Esophagus muscularis mucosa (tissue), 4 donors: ENCODE data around the gene TGFBRAP1. TPM values are rescaled to one million over a fixed set of nuclear protein-coding genes. Genes with fewer than 3 reads are reported as not detected.
"Not testable (repeated sequence)": the region's sequence is repeated elsewhere in the genome, so short reads cannot be mapped to it uniquely, and the experiment has no call there.

ENCODE experiments used
- DNase-seq: peaks from one replicate; pipeline ENCODE4 v3.0.0-alpha.2; 2017; ENCODE audit errors: extremely low spot score
- H3K27ac ChIP-seq, 4 donors: fragments of 200-600 bp; sonication (generic); replicated peaks in 1 of 4; 1 replicate in 3 of 4; 2 replicates in 1 of 4; pipeline ENCODE4 v1.5.1; 2016 to 2019; ENCODE audit warnings: mild to moderate bottlenecking in 1 of 4
- H3K27me3 ChIP-seq, 4 donors: fragments of 200-600 bp; sonication (generic); one replicate each; pipeline versions ENCODE4 v1.5.1 to v1.6.0; 2016 to 2019
- H3K36me3 ChIP-seq, 4 donors: fragments of 200-600 bp; sonication (generic); one replicate each; pipeline ENCODE4 v1.5.1; 2016 to 2019
- H3K4me1 ChIP-seq, 4 donors: fragments of 200-600 bp; sonication (generic); one replicate each; pipeline ENCODE4 v1.5.1; 2016 to 2019
- H3K4me3 ChIP-seq, 4 donors: fragments of 200-600 bp; sonication (generic); 1 replicate in 2 of 4; 2 replicates in 2 of 4; pipeline ENCODE4 v1.5.1; 2016 to 2019; ENCODE audit warnings: mild to moderate bottlenecking in 4 of 4, moderate library complexity in 1 of 4
- H3K9me3 ChIP-seq, 4 donors: fragments of 200-600 bp; sonication (generic); 1 replicate in 3 of 4; 2 replicates in 1 of 4; pipeline ENCODE4 v1.5.1; 2016 to 2019
- EP300 ChIP-seq: sonication (generic); formaldehyde crosslinking; IDR thresholded peaks from one replicate; pipeline ENCODE4 v1.6.1; 2017; ENCODE audit warnings: antibody characterized with exemption
- POLR2A ChIP-seq: fragments of 450-650 bp; IDR thresholded peaks from one replicate; pipeline ENCODE4 v1.6.1; 2017; ENCODE audit warnings: antibody characterized with exemption, moderate library complexity, mild to moderate bottlenecking, low read depth
- POLR2AphosphoS5 ChIP-seq, 2 donors: sonication (generic); formaldehyde crosslinking; IDR thresholded peaks; one replicate each; pipeline ENCODE4 v1.6.1; 2017; ENCODE audit warnings: antibody characterized with exemption in 2 of 2
- WGBS: methylation state at CpG from one replicate; pipeline ENCODE4 v1.1.5; 2018; 5-methylcytosine and 5-hydroxymethylcytosine counted together
- intact Hi-C: fragments of 100-400 bp; cut with DNase I; formaldehyde crosslinking; loops from one replicate; pipeline ENCODE4 v1.15.1; 2023
- total RNA-seq, 4 donors: library from RNA; depleted of rRNA; stranded (reverse); fragments of >200 nt; gene quantifications; one replicate each; pipeline versions ENCODE4 v1.1.0 to v1.2.1, GENCODE V29; 2016
- TF ChIP-seq, protein P1 (sequence below), 3 experiments: fragments of 200-600 bp in 2 of 3; fragments of 450-650 bp in 1 of 3; sonication (generic) in 2 of 3; IDR thresholded peaks; one replicate each; pipeline ENCODE4 v1.5.1; 2017 to 2019; ENCODE audit warnings: antibody characterized with exemption in 3 of 3, mild to moderate bottlenecking in 2 of 3, moderate library complexity in 1 of 3

The TGFBRAP1 gene
- total RNA-seq, 4 donors from 2014 or later = 20.8 to 34.4 (median 27.9) TPM

DNA sequence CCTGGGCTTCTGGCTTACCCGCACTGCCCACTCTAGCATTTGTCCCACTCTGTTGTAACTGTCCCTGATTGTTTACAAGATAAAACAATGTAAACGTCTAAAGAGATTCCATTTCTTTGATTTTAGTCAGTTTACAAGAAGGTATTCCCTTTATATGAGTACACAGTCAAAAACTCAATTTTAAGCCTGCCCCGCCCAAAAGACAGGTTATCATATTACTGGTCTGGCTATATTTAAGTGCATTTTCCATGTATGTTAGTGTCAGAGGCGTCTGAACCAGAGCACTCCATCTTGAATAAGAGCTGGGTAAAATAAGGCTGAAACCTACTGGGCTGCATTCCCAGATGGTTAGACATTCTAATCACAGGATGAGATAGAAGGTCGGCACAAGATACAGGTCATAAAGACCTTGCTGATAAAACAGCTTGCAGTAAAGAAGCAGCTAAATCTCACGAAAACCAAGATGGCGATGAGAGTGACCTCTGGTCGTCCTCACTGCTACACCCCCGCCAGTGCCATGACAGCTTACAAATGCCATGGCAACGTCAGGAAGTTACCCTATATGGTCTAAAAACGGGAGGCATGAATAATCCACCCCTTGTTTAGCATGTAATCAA is 73.0 kb downstream of the TGFBRAP1 start:
- H3K36me3 ChIP-seq = no peaks in the 10 kb centered on the region
- TF ChIP-seq, protein P1, sequence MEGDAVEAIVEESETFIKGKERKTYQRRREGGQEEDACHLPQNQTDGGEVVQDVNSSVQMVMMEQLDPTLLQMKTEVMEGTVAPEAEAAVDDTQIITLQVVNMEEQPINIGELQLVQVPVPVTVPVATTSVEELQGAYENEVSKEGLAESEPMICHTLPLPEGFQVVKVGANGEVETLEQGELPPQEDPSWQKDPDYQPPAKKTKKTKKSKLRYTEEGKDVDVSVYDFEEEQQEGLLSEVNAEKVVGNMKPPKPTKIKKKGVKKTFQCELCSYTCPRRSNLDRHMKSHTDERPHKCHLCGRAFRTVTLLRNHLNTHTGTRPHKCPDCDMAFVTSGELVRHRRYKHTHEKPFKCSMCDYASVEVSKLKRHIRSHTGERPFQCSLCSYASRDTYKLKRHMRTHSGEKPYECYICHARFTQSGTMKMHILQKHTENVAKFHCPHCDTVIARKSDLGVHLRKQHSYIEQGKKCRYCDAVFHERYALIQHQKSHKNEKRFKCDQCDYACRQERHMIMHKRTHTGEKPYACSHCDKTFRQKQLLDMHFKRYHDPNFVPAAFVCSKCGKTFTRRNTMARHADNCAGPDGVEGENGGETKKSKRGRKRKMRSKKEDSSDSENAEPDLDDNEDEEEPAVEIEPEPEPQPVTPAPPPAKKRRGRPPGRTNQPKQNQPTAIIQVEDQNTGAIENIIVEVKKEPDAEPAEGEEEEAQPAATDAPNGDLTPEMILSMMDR (IDR thresholded peaks at IDR 0.05) = no peak
- TF ChIP-seq EP300 = no peak
- no peak for TF ChIP-seq POLR2A
- no peak for TF ChIP-seq POLR2AphosphoS5 (IDR thresholded peaks at IDR 0.05)
- H3K4me3 ChIP-seq = no peak overlapping the region
- no peak for DNase-seq
- H3K27ac ChIP-seq = no peak overlapping the region
- H3K4me1 ChIP-seq = no peaks in the 10 kb centered on the region
- H3K27me3 ChIP-seq = no peaks in the 10 kb centered on the region
- 85% methylated on average over 11 of the region's 11 CpGs for WGBS
- intact Hi-C loops = no loop called here
- no peaks in the 10 kb centered on the region for H3K9me3 ChIP-seq

DNA sequence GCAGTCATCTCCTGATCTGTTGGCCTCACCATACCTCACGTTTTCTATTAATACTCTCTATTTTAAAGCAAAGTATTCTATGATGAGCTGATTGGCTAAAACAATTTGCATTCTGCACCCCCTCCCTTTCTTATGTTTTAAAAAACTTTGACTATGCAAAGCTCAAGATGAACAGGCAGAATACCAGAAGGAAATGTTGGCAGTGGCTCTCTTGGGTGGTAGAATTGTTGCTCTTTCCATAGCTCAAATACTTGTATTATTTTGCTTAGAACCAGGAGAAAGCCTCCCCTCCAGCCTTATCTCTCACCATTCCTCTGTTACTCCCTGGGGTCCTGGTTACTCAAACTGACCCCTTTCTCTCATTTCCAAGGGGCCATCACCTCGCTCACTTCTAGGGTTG is 73.6 kb downstream of the TGFBRAP1 start:
- no peak for TF ChIP-seq POLR2A
- TF ChIP-seq, protein P1 (IDR thresholded peaks at IDR 0.05) = no peak
- TF ChIP-seq POLR2AphosphoS5 (IDR thresholded peaks at IDR 0.05) = no peak
- H3K27me3 ChIP-seq = no peaks in the 10 kb centered on the region
- H3K36me3 ChIP-seq = no peaks in the 10 kb centered on the region
- no peak overlapping the region for H3K27ac ChIP-seq
- whole genome bisulfite sequencing = 83% methylated on average over 2 of the region's 2 CpGs
- H3K4me1 ChIP-seq = no peaks in the 10 kb centered on the region
- no peak overlapping the region for H3K4me3 ChIP-seq
- no peak for DNase-seq
- no peaks in the 10 kb centered on the region for H3K9me3 ChIP-seq
- intact Hi-C loops = no loop called here

DNA sequence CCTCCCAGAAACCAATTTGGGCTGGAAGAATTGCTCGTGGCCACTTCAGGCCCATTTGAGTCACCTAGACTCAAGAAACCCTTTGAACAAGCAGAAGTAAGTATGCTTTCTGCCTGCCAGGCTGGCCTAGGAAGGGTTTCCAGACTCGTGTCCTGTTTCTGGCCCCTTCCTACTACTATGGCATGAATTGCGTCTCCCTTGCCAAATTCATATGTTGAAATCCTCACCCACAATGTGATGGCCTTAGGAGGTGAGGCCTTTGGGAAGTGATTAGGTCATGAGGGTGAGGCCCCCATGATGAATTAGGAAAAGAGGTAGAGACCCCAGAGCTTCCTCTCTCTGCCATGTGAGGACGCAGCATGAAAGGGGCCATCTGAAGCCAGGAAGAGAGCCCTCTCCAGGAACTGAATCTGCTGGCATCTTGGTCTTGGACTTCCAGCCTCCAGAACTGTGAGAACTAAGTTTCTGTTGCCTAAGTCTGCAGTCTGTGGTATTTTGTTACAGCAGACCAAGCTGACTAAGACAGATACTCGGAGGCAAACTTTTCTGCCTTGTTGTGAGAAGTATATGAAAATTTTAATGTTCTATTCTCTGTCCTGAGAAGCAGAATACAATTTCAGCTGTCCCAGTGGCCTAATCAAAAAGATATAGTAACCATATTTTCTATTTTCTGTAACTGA is 74.9 kb downstream of the TGFBRAP1 start:
- peaks cover 0 to 5% (median 2%) of the 10 kb centered on the region in 4 donors for H3K4me1 ChIP-seq
- no peak overlapping the region for H3K27ac ChIP-seq
- H3K36me3 ChIP-seq = no peaks in the 10 kb centered on the region
- 79% methylated on average over 5 of the region's 5 CpGs for WGBS
- TF ChIP-seq EP300 (no peak), POLR2A (no peak), POLR2AphosphoS5 (IDR thresholded peaks at IDR 0.05) (no peak)
- TF ChIP-seq, protein P1 (IDR thresholded peaks at IDR 0.05) = no peak
- no peaks in the 10 kb centered on the region for H3K9me3 ChIP-seq
- DNase-seq = no peak
- intact Hi-C loops = no loop called here
- H3K27me3 ChIP-seq = no peaks in the 10 kb centered on the region
- no peak overlapping the region for H3K4me3 ChIP-seq

DNA sequence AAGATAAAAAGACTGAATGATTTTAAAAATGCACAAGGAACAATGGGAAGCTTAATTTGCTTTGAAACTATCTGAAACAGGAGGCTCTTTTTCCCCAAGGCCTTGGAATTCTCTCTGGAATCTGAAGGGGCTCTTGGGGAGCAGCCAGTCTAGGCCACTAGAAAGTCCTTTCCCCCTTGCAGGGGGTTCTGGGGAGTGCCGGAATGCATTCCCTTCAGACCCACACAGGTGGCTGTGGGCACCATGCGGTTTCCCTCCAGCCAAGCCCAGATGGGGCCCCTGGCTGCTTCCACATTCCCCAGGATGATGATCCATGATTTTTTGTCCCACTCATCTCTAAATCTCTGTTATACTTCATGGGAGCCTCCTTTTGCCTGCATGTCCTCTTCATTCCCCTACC is 77.3 kb downstream of the TGFBRAP1 start:
- Histone ChIP-seq H3K27me3 (no peaks in the 10 kb centered on the region), H3K36me3 (no peaks in the 10 kb centered on the region), H3K9me3 (no peaks in the 10 kb centered on the region), H3K4me3 (no peak overlapping the region), H3K27ac (no peak overlapping the region), H3K4me1 (peaks cover 0 to 10% (median 7%) of the 10 kb centered on the region in 4 donors)
- TF ChIP-seq POLR2A (no peak), EP300 (no peak), POLR2AphosphoS5 (IDR thresholded peaks at IDR 0.05) (no peak)
- TF ChIP-seq, protein P1 (IDR thresholded peaks at IDR 0.05) = no peak
- intact Hi-C loops = no loop called here
- DNase-seq = no peak
- 94% methylated on average over 2 of the region's 2 CpGs for WGBS

DNA sequence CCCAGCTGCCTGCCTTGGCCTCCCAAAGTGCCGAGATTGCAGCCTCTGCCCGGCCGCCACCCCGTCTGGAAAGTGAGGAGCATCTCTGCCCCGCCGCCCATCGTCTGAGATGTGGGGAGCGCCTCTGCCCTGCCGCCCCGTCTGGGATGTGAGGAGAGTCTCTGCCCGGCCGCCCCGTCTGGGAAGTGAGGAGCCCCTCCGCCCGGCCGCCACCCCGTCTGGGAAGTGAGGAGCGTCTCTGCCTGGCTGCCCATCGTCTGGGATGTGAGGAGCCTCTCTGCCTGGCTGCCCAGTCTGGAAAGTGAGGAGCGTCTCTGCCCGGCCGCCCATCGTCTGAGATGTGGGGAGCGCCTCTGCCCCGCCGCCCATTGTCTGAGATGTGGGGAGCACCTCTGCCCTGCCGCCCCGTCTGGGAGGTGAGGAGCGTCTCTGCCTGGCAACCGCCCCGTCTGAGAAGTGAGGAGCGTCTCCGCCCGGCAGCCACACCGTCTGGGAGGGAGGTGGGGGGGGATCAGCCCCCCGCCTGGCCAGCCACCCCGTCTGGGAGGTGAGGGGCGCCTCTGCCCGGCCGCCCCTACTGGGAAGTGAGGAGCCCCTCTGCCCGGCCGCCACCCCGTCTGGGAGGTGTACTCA is 78.4 kb downstream of the TGFBRAP1 start:
- DNase-seq, intact Hi-C loops, H3K36me3 ChIP-seq, H3K27me3 ChIP-seq, H3K4me3 ChIP-seq, H3K27ac ChIP-seq, H3K9me3 ChIP-seq: not testable (repeated sequence)
- WGBS = 98% methylated on average over 22 of the region's 43 CpGs
- H3K4me1 ChIP-seq = peaks cover 0 to 10% (median 7%) of the 10 kb centered on the region in 4 donors
